Activated T-helper 1 cell treated with Interleukin-2 at 50 U/mL for 16 hours (primary cell): ENCODE measurements around the gene NTSR1.

ENCODE experiments used
- DNase-seq: peaks from one replicate; pipeline ENCODE4 v3.0.0-alpha.2; 2020; ENCODE audit warnings: low read depth

The NTSR1 gene

DNA sequence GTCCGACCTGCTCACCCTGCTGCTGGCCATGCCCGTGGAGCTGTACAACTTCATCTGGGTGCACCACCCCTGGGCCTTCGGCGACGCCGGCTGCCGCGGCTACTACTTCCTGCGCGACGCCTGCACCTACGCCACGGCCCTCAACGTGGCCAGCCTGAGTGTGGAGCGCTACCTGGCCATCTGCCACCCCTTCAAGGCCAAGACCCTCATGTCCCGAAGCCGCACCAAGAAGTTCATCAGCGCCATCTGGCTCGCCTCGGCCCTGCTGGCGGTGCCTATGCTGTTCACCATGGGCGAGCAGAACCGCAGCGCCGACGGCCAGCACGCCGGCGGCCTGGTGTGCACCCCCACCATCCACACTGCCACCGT is 885 bp downstream of the NTSR1 start:
- DNase-seq, result no peak

DNA sequence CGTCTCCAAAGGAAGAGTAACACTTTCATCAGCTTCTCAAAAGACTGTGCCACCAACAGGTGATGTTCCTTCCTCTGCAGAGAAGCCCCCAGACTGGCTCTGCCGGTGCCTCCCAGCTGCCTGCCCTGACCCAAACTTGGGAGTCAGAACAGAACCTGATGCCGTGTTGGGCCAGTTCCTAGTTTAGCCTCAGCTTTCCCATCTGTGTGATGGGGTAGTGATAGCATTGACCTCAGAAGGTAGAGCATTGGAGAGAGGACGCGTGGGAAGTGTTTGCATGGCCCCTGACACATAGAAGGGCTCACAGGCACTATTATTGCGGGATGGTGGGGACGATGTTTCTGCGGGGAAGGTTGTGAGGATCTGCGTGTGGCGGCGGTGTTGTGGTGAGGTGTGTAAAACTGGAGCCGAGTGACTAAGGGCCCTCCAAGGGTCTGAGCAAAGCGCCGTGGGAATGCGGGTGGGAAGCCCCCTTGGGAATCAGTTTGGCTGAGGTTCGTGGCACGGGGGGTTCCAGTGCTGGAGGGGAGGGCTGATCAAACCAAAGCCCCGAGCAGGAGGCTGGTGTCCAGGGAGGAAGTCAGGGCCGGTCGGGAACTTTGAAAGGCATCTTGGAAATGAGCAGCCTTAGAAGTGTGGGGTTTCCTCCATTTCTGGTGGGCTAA is 1.7 kb downstream of the NTSR1 start:
- no peak for DNase-seq

DNA sequence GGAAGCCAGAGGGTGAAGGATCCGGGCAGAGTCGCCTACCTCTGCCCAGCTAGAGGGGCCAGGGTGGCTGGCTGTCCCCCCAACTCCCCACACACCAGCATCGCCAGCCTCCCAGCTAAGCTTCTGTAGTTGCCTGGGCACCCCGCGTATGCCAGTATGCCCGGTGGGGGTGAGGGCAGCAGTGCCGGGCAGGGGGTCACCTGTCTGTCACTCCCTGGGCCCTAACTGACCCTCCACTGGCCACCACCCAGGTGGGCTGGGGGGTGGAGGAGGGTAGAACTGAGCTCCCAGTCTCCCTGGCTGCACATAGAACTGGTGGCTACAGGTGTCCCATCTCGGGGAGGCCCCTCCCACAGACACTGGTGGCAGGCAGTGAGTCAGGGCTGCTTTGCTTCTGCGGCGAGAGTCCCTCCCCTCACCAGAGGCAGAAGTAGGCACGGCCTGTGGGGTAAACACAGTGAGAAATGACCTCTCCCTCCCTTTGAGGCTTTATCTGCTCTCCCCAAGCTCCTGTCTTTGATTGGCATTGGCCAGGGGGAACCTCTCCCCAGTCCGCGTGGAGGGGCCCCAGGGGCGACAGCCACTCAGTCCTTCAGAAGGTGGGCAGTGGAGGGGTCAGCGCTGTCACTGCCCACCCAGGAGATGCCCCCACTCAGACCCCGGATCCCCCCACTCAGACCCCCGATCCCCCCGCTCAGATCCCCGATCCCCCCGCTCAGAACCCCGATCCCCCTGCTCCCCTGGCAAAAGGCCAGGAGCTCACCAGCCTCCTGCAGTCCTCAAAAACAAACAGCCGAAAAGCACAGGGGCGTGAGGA is 2.5 kb downstream of the NTSR1 start:
- no peak for DNase-seq

DNA sequence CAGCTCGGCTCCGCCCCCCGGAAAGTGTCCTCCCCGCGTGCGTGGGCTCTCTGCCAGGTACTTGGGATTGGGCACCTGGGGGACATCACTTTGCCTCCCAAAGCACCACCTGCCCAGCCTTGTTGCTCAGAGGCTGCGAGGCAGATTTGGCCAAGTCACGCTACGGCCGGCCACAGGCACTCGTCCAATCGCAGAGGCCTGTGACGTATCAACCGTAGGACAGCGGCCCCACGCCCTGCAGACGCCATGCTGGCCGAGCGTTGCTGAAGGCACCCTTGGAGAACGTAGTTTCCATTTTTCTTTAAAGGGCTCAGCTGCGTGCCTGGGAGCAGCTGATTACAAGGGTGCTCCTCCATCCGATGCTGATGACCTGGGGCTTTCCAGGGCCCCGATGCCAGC is 3.1 kb downstream of the NTSR1 start:
- no peak for DNase-seq

DNA sequence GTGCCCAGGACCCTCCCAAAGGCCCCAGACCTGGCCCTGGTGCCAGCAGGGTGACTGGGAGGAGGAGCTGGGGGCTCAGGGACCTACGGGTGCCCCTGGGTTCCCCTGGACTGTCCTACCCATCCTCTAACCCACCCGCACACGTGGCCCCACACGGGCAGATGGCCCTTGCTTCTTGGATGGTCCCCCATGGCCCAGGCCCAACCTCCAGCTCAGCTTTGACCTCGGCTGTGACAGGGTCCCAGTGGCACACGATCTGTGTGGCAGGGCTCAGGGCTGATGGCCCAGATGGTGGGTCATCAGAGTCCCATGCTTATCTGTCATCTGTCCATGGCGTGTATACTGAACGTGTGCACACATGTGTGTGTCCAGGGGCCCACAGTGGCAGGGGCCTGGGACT is 4.0 kb downstream of the NTSR1 start:
- no peak for DNase-seq

DNA sequence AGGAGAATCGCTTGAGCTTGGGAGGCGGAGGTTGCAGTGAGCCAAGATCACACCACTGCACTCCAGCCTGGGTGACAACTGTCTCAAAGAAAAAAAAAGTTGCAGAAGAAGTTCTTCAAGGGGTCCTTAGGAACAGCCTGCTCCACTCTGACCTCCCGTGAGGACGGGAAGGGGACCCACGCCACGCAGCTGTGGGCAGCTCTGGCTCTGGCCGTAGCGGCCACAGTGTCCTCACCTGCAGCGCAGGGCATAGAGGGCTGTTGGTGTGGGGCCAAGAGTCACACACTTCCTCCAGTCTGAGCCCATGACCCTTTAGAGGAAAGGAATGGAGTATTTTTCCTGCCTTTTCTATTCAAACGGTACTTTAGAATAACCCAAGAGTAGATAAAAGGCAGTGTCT is 5.4 kb downstream of the NTSR1 start:
- no peak for DNase-seq

DNA sequence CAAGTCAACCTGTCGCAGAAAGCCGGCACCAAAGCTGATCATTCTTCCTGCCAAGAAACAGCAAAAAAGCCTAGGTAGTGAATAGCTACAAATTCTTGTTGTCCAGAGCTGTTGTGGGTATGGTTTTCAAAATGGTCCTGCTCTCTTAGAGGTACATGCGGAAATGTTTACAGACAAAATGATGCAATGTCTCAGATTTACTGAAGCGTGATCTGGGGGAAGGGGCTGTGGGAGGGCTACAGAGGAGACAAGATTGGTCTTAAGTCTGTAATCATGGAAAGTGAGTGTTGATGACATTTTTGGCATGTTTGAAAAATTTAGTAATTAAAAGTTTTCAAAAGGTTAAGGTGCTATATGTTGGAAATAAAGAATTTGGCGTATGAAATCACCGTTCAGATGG is 6.2 kb downstream of the NTSR1 start:
- DNase-seq, result no peak

DNA sequence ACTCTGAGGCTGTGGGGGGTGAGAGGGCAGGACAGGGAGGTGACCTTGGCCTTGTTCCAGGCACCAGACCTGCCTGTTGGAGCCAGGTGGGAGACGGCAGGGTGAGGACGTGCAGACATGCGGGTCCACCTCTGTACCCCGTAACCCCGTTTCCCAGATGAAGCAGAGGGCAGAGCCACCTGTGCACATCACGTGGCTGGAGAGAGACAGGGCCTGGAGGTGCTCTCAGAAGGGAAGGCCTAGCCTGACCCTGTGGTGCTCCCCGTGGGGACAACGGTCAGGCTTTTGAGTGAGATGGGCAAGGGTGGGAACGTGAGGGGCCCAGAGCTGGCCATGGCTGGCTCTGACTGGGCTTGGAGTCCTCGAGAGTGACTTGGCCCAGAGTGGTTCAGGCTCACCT is 6.6 kb downstream of the NTSR1 start:
- DNase-seq, result no peak

DNA sequence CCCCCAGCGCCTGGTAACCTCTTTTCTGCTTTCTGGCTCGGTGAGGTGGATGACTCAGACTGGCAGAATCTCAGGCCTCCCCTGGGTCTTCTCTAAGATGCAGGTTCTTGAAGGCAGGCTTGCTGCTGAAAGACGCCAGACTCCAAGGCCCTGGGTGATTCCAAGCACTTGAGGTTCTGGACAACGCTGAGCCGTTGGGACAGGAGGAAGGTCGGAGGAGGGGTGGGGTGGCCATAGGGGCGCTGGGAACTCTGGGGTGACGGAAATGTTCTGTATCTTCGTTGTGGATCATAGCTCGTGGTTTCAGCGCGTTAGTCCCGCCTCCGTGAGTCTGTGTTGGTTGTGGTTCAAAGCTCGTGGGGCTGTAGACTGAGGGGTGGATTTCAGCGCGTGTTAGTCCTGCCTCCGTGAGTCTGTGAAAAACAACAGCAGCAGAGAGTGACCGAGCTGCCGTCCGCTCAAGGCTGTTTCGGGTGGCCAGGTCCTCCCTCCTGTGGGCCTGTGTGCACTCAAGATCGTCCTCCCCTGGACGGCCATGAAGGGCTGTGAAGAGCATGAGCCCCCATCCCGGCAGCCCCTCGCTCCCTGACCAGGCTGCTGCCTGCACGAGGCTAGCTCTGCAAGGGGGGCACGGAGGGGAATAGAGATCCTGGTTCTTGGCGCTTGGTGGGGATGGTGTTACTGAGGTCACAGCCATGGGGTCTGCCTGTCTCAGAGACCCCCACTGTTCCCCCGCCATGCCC is 7.7 kb downstream of the NTSR1 start:
- DNase-seq, result no peak

DNA sequence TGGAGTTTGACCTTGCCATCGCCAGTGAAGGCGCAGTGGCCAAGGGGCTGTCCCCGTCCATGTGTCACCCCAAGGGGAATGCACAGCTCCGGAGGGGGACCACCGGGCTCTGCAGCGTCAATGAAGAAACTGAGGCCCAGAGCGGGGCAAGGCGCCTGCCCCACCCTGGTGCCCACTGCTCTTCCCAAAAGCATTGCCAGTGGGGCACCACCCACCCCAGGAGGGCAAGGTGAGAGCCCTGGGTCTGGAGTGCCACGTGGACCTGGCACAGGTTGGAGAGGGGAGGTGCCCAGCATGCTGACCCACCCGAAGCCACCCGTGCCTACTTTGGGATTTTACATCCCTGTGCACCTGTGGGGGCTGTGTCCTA is 8.3 kb downstream of the NTSR1 start:
- DNase-seq, result no peak

DNA sequence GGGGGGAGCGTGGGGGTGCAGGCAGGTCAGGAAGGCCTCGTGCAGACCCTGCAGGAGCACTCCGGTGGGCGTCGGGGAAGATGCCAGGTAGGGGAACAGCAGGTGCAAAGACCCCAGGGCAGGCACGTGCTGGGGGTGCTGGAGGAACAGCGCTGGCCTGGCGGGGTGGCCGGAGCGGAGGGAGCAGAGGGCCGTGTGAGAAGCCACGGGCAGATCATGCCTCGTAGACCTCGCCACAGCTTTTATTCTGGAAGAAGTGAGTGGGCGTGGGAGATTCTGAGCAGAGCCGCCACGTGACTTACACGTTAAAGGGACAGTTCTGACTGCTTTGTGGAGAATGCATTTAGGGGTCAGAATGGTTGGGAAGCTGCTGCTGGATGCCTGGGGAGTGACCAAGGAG is 9.3 kb downstream of the NTSR1 start:
- no peak for DNase-seq

DNA sequence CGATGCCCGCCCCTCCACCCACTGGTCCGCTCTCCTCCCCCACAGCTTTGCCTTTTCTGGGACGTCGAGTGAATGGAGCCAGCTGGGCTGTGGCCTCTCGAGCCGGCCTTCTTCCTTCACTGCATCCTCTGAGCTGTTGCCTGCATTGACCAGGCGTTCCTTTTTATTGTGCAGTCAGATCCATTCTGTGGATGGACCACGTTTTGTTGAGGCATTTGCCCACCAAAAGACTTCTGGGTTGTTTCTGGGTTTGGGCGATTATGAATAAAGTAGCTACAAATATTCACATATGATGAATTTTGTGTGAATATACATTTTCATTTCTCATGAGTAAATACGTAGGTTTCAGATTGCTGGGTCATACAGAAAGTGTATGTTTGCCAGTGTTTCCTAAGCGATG is 9.9 kb downstream of the NTSR1 start:
- no peak for DNase-seq

DNA sequence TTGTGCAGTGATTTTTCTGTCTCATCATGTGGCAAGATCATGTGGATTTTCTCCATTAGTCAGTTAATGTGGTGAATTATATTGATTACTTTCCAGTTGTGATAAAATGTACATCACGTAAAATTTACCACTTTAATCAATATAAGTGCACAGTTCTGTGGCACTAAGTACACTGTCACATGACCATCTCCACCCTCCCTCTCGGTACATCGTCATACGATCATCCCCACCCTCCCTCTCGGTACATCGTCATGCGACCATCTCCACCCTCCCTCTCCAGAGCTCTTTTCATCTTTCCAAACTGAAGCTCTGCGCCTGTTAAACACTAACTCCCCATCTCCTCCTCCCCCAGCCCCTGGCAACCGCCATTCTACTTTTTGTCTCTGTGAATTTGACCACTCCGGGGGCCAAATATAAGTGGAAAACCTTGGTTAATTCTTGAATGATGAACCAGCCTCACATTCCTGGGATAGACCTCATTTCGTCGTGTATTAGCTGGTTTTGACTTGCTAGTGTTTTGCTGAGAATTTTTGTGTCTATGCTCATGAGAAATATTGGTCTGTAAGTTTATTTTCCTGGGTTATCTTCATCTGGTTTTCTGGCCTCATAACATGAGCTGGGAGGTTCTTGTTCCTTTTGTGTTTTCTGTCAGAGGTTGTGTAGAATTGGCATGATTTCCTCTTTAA is 10.8 kb downstream of the NTSR1 start:
- DNase-seq, result no peak

DNA sequence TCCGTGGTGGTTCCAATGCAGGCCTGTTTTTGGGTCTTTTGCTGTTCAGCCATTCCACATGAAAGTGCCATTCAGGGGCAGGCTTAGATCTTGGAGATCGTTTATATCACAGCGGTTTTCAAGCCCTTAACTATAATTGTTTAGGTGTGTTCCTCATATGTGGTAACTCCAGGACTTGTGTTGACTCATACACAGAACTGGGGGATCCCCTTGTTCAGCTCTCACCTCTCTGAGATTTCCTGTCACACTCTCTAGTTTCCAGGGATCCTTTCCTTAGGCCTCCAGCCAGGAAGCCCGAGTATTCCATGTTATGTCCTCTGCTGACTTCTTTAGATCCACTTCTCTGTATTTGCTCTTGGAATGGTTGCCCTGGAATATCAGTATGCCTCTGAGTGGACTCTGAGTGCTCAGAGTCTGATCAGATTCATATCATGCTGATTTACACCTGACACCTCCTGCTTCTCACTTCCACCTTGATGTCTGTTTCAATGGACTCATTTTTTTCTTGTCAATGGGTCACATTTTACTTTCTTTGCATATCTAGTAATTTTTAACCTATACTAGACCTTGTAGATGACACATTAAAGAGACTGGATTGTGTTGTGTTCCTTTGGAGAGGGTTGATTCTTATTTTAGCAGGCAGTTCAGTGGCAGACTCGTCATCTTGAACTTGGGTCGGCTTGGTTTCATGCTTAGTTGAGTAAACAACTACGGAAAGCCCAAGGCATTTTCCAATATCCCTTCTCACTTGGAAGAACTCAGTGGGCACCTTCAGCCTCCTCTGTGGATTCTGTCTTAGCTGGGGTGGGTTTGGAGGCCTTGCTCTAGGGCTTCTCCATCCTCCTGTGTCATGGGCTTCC is 13.1 kb downstream of the NTSR1 start:
- DNase-seq, result no peak

DNA sequence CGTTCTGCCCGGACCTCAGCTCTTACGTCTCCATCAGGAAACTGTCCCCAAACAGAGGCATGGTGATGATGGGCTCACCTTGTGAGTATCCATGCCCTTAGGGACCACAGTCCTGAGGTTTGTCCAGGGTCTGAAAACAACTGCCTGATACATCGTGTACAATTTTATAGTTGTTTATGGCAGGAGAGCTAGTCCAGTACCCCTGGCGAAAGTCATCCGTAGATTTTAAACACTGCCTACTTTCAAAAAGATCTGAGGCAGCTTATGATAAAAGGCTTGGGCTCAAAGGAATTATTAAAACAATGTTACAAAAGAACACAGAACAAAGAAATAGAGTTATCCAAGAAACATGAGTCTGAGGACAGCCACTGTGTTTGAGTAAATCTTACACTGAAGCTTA is 14.0 kb downstream of the NTSR1 start:
- DNase-seq, result no peak

DNA sequence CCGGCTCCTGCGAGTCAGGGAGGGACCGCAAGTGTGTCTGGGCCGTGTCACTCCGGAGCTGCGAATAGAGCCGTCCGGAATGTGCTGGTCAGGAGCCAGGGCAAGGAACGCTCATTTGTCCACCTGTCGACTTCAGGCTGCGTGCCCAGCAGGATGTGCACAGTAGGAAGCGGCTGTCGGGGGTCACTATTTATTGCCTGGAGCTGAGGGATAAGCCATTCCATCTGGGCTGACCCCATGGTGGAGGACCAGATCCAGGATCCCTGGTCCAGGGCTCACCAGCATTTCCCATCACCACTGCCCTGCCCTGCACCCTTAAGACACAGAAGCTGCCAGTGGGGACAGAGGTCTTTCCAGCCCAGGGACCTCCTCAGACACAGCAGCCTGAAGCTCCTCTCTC is 14.7 kb downstream of the NTSR1 start:
- no peak for DNase-seq

DNA sequence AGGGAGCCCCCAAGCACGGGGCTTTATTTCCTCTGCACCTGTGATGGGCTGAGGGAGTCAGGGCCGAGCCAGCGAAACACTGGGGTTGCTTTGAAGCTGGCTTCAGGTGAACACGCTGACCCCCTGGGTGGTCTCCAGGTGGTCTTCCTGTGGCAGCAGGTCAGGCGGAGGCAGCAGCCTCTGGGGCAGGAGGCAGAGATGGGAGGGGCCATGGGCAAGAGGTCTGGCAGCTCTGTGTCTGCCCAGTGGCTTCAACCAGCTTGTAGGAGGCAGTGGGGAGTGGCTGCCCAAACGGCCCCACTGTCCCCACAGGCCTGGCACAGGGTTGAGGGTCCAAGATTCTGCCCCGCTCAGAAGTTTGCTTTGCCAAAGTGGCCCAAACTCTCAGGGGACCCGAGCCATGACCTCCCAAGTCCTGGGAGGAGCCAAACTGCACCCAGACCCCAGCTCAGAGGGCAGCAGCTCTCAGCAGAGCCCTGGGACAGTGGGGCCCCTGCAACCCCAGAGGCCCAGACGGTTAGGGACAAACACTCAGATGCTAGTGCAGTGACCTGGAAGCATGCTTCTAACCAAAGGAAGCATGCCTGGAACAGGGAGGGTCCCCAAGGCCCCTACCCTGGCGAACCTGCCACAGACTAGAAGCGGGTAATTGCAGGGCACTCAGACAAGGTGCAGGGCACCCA is 15.3 kb downstream of the NTSR1 start:
- DNase-seq, result no peak

DNA sequence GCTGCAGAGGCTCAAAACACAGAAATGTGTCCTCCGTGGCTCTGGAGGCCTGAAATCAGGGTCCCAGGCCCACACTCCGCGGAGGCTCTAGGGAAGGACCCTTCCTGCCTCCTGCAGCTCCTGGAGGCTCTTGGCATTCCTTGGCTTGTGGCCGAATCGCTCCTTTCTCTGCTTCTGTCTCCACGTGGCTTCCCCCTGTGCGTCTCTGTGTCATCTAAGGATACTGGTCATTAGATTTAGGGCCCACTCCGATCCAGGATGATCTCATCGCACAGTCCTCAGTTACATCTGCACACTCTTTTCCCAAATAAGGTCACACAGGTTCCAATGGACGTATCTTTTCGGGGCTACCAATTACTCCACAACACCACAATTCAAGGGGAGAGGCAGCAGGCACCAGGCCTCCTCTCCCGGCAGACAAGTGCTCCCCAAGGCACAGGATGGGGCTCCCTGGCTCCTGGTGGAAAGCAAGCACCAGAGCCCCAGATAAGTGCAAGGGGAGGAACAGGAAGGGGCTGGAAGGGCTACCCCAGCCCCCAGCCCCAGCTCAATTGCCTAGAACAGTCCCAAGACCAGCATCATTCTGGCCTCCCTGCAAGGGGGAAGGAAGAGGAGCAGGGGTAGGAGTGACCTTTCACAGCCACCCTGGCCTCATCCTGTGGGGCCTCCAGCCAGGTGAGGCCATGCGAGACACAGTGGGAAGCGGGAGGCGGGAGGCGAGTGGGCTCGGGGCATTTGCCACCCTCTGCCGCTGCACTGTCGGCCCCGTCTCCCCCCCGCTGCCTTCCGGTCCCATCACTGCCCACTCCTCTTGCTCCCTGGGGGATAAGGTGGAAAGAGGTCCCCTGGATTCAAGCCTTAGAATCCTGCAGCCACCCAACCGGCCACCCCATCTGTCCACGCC is 16.3 kb downstream of the NTSR1 start:
- DNase-seq, result no peak

DNA sequence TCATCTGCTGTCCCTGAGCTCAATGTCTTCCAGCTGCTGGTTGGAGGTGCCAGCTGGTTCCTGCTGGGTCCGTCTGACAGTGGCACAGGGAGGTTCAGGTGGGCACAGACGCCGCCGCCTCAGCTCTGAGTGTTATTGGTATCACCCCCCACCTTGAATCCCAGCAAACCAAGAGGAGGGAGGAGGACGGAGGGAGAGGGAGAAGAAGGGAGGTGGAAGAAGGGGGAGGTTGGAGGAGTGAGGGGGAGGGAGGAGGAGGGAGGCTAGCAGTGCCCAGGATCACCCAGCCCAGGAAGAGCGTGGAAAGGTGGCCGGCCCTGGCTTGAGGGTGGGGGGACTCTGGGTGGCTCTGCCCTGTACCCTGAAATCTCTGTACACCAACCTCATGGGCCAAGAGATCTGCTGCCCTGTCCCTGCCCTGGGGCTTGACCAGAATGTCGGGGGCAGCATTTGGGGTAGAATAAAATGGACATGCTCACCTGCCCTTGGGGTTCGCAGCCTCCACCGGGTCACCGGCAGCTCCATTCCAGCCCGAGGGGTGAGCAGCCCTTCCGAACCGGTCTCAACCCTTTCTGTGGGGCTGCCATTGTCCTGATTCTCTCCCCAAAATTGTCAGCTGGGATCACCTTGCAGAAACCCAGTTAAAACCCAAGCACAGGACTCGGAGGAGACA is 17.1 kb downstream of the NTSR1 start:
- no peak for DNase-seq

DNA sequence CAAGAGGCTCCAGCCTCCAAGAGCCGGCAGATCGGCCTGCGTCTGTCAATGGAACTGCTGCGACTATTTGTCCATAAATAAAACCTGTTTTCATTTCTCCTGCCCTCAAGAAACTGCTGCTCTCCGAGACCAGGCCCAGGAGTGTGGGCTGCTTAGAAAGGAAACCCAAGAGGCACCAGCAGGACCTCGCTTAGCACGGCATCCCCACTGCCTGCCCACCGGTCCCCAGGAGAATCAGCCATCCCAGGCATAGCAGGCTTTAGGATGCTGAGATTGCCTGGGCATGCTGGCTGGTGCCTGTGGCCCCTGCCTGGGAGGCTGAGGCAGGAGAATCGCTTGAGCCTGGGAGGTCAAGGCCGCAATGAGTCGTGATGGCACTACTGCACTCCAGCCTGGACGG is 17.6 kb downstream of the NTSR1 start:
- DNase-seq, result no peak
